ENCODE measurements around the gene SPATA9. TPM values are rescaled to one million over a fixed set of nuclear protein-coding genes. Genes with fewer than 3 reads are reported as not detected.
"Not testable (repeated sequence)": the region's sequence is repeated elsewhere in the genome, so short reads cannot be mapped to it uniquely, and the experiment has no call there.

The SPATA9 gene
- total RNA-seq, 1 experiment from 2014 or later, result not detected

GRCh38 chr5:95634081-95634480, 48.7 kb downstream of the SPATA9 start:
- H3K9me3 Mint-ChIP-seq (ENCODE audit: low read depth, unreplicated experiment), result no peaks in the 10 kb centered on the region

DNA sequence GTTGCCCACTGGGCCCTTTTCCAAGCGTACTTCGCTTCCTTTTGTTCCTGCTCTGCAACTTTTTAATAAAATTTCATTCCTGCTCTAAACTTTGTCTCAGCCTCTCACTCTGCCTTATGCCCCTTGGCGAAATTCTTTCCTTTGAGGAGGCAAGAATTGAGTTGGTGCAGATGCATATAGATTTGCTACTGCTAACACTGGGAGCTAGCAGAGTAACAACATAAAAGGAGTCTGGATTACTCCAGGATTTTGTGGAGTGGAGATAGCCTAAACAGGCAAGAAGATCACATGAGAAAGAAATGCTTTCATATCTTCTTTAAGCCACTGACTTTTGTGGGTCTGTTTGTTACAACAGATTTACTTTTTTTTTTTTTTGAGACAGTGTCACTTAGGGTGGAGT, 49.1 kb downstream of the SPATA9 start:
- TF ChIP-seq, protein P1, sequence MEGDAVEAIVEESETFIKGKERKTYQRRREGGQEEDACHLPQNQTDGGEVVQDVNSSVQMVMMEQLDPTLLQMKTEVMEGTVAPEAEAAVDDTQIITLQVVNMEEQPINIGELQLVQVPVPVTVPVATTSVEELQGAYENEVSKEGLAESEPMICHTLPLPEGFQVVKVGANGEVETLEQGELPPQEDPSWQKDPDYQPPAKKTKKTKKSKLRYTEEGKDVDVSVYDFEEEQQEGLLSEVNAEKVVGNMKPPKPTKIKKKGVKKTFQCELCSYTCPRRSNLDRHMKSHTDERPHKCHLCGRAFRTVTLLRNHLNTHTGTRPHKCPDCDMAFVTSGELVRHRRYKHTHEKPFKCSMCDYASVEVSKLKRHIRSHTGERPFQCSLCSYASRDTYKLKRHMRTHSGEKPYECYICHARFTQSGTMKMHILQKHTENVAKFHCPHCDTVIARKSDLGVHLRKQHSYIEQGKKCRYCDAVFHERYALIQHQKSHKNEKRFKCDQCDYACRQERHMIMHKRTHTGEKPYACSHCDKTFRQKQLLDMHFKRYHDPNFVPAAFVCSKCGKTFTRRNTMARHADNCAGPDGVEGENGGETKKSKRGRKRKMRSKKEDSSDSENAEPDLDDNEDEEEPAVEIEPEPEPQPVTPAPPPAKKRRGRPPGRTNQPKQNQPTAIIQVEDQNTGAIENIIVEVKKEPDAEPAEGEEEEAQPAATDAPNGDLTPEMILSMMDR (IDR thresholded peaks at IDR 0.05; ENCODE audit: unreplicated experiment), result no peak
- peaks cover 14% of the 10 kb centered on the region for H3K4me1 Mint-ChIP-seq (ENCODE audit: low read depth, unreplicated experiment)
- DNase-seq, result no peak
- peaks cover 8% of the 10 kb centered on the region for H3K27me3 Mint-ChIP-seq (ENCODE audit: unreplicated experiment)
- H3K4me3 Mint-ChIP-seq (ENCODE audit: low read depth, unreplicated experiment), result no peak overlapping the region
- H3K9me3 Mint-ChIP-seq (ENCODE audit: low read depth, unreplicated experiment), result no peaks in the 10 kb centered on the region
- no peak overlapping the region for H3K27ac Mint-ChIP-seq (ENCODE audit: unreplicated experiment)
- BruUV-seq (replicated peaks), result no TSS peak
- no peaks in the 10 kb centered on the region for H3K36me3 Mint-ChIP-seq (ENCODE audit: insufficient read depth, unreplicated experiment)
- CTCF ChIA-PET, result no interaction called here
- intact Hi-C loops (cut with micrococcal nuclease; ENCODE audit: unreplicated experiment), result no loop called here

More at GRCh38 chr5:95634081-95634480, 48.7 kb downstream of the SPATA9 start:
- DNase-seq, result no peak
- H3K27me3 Mint-ChIP-seq (ENCODE audit: unreplicated experiment), result peaks cover 12% of the 10 kb centered on the region
- no peak overlapping the region for H3K27ac Mint-ChIP-seq (ENCODE audit: unreplicated experiment)
- no TSS peak for BruUV-seq (replicated peaks)
- peaks cover 14% of the 10 kb centered on the region for H3K4me1 Mint-ChIP-seq (ENCODE audit: low read depth, unreplicated experiment)
- no peak overlapping the region for H3K4me3 Mint-ChIP-seq (ENCODE audit: low read depth, unreplicated experiment)
- no peaks in the 10 kb centered on the region for H3K36me3 Mint-ChIP-seq (ENCODE audit: insufficient read depth, unreplicated experiment)
- CTCF ChIA-PET, result no interaction called here
- TF ChIP-seq, protein P1 (IDR thresholded peaks at IDR 0.05; ENCODE audit: unreplicated experiment), result no peak
- intact Hi-C loops (cut with micrococcal nuclease; ENCODE audit: unreplicated experiment), result no loop called here

DNA sequence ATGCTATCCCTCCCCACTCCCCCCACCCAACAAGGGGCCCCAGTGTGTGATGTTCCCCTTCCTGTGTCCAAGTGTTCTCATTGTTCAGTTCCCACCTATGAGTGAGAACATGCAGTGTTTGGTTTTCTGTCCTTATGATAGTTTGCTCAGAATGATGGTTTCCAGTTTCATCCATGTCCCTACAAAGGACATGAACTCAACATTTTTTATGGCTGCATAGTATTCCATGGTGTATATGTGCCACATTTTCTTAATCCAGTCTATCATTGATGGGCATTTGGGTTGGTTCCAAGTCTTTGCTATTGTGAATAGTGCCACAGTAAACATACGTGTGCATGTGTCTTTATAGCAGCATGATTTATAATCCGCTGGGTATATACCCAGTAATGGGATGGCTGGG, 49.8 kb downstream of the SPATA9 start:
- peaks cover 14% of the 10 kb centered on the region for H3K4me1 Mint-ChIP-seq (ENCODE audit: low read depth, unreplicated experiment)
- CTCF ChIA-PET; DNase-seq; H3K36me3 Mint-ChIP-seq (ENCODE audit: insufficient read depth, unreplicated experiment); H3K27me3 Mint-ChIP-seq (ENCODE audit: unreplicated experiment); H3K9me3 Mint-ChIP-seq (ENCODE audit: low read depth, unreplicated experiment); intact Hi-C loops (cut with micrococcal nuclease; ENCODE audit: unreplicated experiment); BruUV-seq (replicated peaks); H3K4me3 Mint-ChIP-seq (ENCODE audit: low read depth, unreplicated experiment); H3K27ac Mint-ChIP-seq (ENCODE audit: unreplicated experiment): not testable (repeated sequence)

- Mint-ChIP-seq H3K27ac (ENCODE audit: unreplicated experiment) (peak overlapping the region; percentile 47), H3K4me1 (ENCODE audit: low read depth, unreplicated experiment) (peaks cover 14% of the 10 kb centered on the region), H3K4me3 (ENCODE audit: low read depth, unreplicated experiment) (no peak overlapping the region), H3K9me3 (ENCODE audit: low read depth, unreplicated experiment) (no peaks in the 10 kb centered on the region), H3K27me3 (ENCODE audit: unreplicated experiment) (no peaks in the 10 kb centered on the region), H3K36me3 (ENCODE audit: insufficient read depth, unreplicated experiment) (no peaks in the 10 kb centered on the region)
- CTCF ChIA-PET, result interaction anchor here (0.9 to 1.6 kb wide), 2 partner anchors 96 to 149 kb away, joined by 3 to 4 read pairs; no protein-coding TSS in a partner anchor
- intact Hi-C loops (cut with micrococcal nuclease; ENCODE audit: unreplicated experiment), result no loop called here
- DNase-seq, result no peak
- BruUV-seq (replicated peaks), result no TSS peak
- TF ChIP-seq, protein P1 (IDR thresholded peaks at IDR 0.05; ENCODE audit: unreplicated experiment), result no peak
Observed at GRCh38 chr5:95631991-95632675, 50.7 kb downstream of the SPATA9 start.

All from Calu3 (cell line).